GM18519 (cell line): ENCODE data around the gene HOXB6.

Source experiments
- ATAC-seq: cut with Tn5 transposase; IDR thresholded peaks from one replicate; pipeline ENCODE4 v1.9.1; 2021; ENCODE audit warnings: mild to moderate bottlenecking, moderate library complexity; ENCODE audit not compliant: unreplicated experiment, low FRiP score

HOXB6 gene

DNA sequence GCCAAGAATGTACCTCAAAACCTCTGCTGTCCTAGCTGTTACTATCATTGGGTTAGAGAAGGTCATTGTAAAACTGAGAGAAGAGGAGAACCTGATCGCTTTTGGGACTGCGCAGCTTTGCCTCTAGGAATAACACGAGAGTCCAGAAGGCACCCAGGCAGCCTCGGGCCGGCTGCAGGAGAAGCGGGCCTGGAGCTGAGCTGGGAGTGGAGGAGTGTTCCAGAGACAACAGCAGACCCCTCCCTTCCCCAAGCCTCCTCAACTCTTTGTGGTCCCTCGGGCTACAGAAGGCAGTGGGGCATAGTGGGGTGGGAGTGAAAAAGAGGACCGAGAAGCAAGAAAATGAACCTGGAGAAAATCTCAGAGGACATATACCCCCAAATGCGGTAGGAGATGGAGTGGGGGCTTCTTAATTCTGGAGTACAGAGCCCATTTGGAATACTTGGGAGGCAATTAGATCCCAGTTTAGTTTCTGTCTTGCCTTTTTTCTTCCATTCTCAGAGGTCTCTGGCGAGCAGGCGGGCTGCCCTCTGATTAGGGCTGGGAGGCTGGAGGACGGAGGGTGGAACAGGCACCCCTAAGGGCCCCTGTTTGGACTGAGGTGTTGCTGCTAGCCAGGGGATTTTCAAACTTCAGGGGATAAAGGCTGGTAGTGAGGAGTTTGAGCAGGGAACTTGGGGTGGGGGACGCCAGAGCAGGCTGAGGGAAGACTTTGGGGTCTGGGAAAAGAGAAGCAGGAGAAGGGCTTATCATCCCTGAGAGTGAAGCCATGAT lies 46.5 kb downstream of the HOXB6 start:
- ATAC-seq: no peak

DNA sequence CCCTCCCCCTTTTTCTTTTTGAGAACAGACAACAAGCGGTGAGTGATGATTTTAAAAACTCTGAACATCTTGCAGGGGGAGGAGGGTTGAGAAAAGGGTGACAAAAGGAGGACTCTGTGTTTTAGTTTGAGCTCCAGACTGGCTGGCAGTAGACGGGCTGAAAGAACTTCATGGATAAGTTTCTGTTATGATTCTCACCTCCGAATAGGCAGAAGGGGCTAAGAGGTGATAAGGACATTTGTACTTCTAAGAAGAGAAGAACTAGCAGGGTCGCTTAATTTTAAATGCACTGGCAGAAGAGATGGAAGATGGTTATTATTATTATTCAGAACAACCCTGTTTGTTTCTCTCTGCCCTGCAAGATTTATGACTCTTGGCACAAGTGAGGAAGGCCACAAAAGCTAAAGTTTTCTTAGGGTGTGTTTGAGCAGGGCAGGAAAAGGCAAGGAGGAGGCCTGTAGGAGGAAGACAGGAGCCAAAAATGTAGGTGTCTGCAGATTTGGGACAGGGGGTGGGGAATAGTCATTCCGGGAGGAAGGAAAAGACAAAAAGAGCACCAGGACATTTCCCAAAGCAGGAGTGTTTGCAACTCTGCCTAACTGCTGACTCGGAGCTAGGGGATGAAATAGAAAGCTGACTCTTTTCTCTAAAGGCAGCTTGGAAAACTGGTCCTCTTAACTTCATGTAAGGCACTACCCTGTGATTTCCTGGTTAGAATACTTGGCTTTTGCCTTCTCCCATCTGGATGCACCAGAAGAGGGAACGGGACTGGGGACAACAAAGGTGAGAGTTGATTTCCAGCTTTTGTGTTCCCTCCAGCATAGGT lies 48.0 kb downstream of the HOXB6 start:
- ATAC-seq: no peak

DNA sequence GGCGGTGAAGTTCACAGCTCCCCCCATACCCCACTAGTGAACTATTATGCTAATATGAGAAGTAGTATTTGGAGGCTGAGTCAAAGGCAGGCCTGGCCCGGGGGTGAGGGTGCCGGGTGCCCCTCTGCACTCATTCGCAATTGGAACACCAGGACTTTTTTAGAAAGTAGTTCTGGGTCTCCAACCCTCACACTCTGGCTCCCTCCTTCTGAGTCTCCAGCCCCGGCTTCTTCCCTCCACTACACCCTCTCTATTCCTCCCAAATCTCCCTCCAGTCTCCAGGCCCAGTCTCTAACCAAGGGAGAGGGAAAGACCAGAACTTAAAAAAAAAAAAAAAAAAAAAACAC lies 48.6 kb downstream of the HOXB6 start:
- ATAC-seq: no peak

DNA sequence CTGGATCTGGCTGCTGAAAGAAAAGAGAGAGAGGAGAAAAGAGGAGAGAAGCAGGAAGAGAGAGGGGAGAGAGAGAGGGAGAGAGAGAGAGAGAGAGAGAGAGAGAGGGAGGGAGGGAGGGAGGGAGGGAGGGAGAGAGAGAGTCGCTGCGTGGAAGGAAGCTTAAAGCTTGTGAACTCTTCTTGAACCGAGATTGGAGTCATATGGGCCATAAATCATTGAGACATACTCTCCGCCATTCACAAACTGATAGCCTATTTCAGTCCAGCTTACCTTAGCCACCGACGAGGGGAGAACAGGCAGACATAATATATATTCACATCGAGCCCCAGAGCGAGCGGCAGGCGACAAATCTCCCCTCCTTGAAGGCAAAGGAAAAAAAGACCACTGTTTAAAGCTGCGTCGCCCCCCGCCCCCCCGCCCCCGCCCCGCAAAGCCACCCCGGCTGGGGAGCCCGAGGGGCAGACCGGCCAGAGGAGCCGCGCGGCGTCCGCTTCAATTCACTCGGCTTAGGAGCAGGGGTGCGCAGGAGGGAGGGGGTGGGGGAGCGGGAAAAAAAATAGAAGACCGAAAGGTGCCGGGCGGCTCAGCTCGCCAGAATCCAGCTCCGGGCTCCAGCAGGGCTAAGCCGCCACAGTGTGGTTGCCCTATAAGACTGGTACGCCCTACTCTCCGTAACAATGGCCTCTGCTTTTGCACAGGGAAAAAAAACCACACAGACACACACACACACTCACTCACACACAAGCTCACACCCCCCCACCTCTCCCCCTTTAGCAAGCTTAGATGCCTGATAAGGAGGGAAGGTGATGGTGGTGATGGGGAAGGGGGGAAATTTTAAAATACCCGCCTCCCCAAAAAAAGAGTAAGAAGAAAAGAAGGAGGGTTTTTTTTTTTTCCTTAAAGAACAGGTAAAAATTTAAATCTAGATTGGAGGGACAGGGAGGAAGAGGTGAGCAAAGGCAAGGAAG lies 49.2 kb downstream of the HOXB6 start:
- no peak for ATAC-seq

DNA sequence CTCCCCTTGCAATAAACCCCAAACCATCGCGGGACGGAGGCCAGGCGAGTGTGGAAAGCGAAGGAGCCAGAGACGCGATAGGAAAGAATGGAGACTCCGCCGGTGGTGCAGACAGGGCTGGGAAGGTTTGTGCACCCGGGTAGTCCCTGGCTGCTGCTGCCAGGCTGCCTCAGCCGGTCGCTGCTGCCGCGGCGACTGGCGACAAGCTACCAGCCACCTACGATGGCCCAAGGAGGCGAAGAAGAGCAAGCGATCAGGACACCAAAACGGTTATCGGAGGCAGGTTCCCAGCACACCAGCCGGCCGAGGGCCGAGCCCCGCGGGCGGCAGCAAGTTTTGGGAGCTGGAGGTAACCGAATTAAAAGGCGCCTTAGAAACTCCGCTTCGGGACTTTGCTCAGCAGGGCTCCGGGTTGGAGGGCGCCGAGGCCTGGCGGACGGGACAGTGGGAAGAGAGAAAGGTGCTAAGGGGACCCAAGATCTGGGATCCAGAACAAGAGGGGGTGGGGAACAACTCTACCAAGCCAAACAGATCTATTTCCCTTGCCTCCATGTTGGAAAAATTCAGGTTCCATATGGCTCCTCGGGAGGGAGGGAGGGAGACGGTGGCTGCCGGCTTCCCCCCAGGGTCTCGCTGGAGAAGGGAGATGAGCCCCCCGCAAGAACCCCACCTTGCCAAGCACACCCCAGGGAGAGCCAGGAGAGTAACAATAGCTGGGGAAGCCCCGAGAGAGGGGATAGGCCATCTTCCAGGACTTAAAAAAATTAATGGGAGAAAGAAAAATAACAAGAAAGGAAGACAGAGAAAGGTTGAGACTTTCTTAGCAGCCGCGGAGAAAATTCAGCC lies 50.2 kb downstream of the HOXB6 start:
- no peak for ATAC-seq

DNA sequence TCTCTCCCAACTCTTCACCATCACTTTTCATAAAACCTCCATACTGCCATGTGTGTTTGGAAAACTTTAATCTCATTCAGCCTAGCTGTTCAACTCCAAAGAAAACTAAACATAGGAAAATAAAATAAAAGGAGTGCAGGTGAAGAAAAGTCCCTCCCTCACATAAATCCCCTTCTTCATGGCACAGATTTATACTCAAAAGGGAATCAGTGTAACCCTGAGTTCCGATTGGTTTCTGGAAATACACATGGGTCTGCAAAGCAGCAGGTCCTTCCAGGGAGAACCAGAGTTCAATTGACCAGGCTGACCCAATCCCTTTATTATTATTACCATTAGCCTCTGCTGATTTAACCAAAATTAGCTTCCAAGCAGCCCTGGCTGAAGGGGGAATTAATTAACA lies 51.0 kb downstream of the HOXB6 start:
- ATAC-seq: no peak

DNA sequence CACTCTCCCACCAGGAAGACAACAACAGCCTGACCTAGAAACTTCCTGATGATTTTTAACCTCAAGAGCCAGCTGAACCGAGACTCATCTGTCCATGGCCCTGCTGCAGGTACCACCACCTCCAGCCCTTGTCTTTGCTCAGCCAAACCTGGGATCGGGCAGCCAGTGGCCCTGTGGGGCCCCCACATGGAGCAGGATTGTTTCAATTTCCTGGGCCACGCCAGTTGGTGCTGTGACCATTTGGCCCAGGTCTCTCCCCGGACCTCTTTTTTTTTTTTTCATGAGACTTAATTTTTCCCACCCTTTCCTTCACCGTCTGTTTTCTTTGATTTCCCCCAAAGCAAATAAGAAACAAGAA lies 51.6 kb downstream of the HOXB6 start:
- no peak for ATAC-seq

DNA sequence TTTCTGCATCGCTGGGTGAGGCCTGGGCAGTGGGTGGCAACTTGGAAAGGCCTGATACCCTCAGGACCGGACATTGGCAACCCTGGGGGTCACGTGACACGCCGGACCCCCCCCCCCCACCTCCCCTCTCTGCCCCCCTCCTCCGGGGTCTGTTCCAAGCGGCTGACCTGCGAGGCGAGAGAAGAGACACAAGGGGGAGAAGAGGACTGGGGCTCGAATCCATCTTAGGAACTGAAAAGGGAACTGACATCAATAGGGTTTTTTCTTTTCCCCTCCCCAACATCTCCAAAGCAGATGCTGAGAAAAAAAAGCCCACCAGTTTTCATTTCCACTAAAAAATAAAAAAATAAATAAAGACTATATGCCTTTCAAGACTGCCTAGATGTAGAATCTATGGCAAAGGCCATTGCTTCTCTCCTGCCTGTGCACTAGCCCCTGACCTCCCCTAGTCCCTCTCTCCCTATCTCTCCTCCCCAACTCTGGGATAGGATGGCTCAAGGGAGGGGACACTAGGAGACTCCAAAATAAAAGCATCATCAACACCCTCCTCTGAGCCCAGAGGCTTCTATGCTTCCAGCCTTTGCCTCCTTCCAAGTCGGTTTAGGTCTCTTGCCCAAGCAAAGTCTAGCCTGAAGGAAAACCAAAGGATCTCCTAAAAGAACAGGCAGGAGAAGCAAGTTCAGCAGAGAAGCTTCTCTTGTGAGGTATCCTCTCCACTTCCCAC lies 52.2 kb downstream of the HOXB6 start:
- no peak for ATAC-seq

DNA sequence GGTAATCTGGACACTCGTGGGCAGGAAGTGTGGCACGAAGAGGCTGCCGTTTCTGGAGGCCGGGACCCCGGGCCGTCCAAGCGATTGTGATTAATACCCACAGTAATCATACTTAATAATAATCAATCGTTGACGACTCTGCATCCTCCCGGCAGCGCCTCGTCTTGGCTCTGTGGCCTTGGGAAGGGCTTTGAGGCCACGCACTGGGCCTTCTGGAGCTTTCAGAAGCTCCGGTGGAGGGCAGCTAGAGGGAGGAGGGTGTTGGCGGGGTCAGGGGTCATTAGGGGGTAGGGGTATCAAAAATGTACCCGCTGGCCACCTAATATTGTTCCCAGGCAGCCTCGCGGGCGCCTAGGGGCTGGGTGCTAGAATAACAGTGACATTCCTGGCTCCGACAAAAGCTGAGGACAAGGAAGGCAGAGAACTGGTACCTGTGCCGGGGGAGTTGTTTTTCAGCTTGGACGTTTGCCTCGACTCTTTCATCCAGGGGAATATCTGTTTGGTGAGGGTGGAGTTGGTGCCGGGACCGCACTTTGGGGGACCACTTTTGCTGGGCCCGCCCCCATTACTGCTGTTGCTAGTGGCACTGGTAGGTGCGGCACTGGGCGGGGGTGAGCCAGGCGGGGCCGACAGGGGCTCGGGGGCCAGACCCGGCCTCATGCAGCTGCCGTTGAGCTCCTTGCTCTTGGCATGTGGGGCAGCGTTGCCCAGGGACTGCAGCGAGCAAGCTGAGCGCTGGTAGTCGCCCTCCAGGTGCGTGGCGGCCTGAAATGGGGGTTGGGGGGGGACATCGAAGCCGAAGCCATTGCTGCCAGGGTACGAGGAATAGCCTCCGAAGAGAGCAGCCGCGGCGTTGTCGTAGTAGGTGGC lies 53.0 kb downstream of the HOXB6 start:
- no peak for ATAC-seq

DNA sequence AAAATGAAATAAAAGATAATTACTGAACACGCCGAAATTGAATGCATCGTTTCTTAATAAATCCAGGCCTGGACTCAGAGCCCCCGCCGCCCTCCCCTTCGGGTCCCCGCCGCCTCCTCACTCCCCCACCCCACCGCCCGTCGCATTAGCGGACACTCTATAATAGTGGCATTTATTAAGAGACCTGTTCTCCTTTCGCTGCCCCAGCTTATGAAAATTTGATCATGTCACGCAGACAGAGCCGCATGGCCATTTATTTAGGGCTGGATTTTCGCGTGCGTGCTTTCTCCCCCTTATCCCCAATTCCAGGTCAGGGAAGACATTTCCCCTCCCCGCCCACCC lies 53.6 kb downstream of the HOXB6 start:
- ATAC-seq: no peak

DNA sequence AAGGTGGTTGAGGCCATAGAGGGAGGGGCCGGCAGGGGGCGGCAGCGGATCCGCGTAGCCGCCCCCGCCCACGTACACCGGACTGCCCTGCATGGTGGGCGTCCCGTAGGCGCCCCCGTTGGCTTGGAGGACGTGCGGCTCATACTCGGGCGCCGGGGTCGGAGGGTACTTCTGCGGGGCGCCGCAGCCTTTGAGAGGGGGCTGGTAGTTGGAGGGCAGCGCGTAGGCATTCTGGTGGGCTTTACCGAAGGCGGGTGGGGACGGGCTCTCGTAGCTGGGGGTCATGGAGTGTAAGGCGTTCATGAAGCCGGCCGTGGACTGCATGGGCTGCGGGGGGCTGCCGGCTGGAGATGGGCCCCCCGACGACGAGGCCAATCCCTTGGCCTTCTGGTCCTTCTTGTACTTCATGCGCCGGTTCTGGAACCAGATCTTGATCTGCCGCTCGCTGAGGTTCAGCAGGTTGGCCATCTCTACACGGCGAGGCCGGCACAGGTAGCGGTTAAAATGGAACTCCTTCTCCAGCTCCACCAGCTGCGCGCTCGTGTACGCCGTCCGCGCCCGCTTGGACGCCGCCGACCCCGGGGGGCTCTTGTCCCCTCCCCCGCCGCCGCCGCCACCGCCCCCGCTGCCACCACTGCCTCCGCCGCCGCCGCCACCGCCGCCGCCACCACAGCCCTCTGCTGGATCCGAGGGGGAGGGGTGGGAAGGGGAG lies 54.1 kb downstream of the HOXB6 start:
- ATAC-seq: no peak

DNA sequence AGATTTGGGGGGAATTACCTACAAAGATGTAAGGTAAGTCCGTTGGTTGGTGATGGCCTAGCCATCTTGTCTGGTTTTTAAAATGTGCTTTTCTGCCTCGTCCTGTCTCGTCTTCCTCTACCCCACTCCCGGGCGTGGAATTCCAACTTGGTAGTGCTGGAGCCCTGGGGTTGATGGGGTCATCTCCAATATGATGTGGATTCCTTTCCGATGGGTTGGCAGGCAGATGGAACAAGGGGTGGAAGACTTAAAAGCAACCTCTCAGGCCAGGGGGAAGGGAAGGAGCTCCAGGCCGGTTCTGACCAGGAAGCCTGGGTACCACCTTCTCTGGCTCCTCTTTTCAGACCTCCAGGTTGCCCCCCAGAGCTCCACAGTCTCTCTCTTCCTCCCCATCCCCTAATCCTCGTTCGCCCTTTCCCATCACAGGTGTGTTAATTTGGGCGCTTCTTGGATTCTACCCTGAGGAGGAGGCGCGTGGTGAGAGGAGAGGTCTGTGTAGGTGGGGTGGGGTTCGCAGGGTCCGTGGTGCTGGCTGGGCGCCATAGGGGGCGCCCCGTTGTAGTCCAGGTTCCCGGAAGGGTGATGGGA lies 54.8 kb downstream of the HOXB6 start:
- no peak for ATAC-seq

DNA sequence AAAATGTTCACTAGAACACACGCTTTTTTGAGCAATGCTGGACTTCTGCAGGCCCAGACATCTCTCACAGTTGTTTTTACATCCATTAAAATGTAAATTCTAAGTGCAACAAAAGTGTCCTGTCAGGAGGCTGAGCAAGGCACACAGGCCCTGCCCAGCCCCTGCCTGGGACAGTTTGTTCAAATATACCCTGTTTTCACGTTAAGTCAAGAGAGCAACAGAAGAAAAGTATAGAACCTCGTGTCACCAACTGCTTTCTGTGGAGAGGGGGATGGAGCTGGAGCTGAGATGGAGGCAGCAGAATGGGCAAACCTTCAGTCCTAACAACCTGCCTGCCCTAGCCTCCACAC lies 55.5 kb downstream of the HOXB6 start:
- no peak for ATAC-seq

DNA sequence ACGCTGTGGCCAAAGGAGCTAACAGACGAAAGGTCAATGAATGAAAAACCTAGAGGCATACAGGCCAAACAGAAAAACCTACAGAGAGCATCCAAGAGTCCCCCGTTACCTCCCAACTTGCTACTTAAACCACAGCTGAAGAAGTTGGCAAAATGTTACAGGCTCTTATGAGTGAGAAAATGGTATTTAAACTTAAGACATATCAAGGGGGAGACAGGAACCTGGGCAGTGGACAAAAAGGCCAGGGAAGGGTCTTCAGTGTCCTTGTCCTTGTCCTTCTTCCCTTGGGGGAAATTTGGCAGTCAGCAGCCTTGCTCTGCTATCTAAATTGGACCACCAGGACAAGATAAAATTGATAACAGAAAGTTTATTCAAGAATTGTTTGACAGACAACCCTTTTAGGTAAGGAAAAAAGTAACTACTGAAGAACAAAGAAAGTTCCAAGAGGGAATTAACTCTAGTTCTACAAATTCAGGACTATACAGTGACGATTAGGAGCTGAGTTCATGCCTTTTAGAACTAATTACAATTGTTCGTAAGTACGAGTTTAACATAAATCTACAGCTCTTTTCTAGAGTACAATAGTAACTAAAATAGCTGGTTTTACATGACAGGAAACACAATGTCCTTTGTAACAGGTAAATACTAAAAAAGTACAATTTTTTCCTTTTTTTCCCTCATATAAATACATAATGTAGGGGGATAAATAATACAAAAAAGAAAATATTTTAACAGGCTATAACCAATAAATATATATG lies 56.1 kb downstream of the HOXB6 start:
- ATAC-seq: no peak

DNA sequence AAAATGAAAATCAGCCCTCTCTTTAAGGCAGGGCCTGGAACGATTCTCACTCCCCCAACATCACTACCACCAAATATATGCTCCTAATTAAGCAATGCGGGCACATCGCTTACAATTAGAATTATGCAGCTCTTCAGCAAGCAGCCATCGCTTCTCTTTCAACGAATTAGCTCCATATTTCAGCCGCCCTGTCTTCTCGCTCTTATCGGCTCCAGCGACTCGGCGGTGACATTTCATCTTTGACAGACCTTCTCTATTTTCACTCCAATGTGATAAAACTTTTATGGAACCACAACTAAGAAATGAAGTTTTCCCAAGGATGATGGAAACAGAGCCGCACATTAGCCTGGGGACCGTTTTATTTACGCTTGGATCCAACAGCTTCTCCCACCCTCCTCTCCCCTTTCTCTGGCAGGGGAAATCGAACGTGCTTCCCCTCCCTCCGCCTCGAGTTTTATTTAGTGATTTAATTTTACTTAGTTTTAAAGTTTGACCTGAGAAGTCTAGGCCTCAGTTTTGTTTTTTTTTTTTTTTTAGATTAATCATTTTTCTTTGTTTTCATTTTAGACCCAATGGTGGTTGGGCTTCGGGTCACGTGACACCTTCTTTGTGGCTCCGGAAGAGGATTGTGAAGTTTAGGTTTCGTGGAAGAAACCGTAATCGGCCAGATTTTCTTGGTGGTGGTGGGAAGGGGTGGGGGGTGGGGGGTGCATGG lies 56.8 kb downstream of the HOXB6 start:
- no peak for ATAC-seq
